GM10266 (cell line): ENCODE results near the gene ATP9B.

Experiments
- DNase-seq: peaks from one replicate; pipeline ENCODE4 v3.0.0; 2012; ENCODE audit errors: extremely low spot score
- TF ChIP-seq, protein P1 (sequence below): IDR thresholded peaks from 2 replicates; pipeline ENCODE4 v1.5.1; 2012; ENCODE audit warnings: mild to moderate bottlenecking, low read depth; ENCODE audit not compliant: control insufficient read depth, insufficient read depth; ENCODE audit errors: missing control alignments

ATP9B gene

DNA sequence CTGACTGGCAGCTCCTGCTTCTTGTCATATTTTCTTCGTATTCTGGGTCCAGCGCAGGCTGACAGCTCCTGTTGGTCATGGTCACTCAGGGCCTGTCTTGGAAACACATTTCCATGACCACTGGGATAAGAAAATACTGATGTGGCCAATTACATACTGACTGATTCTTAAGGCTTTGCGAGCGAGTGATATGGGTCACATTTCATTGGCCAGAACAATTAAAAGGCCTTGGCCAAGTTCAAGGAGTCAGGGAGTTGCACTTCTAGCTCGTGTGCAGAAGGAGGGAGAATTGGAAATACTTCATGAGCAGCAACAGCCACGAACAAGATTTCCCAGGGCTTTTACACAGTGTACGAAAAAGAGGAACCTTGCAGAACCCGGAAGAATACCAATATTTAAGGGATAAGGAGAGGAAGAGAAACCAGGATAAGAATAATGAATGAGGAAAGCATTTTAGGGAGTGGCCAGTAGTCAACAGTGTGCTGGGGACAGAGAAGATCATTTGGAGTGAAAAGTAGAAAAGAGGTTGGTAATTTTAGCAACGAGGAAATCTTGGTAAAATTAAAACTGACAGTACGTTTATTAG is 149.5 kb downstream of the ATP9B start:
- TF ChIP-seq, protein P1, sequence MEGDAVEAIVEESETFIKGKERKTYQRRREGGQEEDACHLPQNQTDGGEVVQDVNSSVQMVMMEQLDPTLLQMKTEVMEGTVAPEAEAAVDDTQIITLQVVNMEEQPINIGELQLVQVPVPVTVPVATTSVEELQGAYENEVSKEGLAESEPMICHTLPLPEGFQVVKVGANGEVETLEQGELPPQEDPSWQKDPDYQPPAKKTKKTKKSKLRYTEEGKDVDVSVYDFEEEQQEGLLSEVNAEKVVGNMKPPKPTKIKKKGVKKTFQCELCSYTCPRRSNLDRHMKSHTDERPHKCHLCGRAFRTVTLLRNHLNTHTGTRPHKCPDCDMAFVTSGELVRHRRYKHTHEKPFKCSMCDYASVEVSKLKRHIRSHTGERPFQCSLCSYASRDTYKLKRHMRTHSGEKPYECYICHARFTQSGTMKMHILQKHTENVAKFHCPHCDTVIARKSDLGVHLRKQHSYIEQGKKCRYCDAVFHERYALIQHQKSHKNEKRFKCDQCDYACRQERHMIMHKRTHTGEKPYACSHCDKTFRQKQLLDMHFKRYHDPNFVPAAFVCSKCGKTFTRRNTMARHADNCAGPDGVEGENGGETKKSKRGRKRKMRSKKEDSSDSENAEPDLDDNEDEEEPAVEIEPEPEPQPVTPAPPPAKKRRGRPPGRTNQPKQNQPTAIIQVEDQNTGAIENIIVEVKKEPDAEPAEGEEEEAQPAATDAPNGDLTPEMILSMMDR, result no peak
- no peak for DNase-seq

DNA sequence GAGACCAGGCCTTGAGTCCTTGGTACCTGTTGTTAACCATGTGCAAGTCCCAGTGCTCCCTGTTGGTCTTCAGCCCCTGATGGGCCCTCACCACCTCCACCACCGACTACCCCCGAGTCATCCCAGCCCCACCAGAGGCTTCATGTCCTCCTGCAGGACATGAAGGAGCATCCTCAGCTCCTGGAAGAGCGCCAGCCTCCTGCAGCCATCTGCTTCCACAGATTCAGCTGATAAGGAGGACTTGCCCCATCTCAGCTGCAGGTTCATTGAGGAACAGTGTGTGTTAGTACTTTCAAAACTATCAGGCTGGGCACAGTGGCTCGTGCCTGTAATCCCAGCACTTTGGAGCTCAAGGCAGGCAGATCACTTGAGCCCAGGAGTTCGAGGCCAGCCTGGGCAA is 151.9 kb downstream of the ATP9B start:
- DNase-seq, result no peak
- TF ChIP-seq, protein P1, result no peak

DNA sequence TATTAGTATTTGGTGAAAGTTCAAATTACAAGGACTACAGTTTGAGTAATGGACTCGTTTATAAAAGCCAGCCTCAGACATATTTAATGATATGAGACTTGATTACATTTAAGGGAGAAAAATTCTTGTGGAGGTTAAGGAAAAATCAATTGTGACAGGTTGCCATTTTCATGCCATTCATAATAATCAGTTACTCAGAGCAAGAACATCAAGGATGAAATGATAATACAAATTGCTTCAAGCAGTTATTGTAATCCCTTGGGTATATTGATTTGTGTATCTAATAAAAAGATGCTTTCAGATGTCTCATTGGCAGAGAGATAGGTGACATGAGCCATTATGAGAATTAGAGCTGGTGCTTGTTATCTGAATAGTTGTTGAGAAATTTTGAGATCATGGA is 153.6 kb downstream of the ATP9B start:
- TF ChIP-seq, protein P1, result no peak
- DNase-seq, result no peak

DNA sequence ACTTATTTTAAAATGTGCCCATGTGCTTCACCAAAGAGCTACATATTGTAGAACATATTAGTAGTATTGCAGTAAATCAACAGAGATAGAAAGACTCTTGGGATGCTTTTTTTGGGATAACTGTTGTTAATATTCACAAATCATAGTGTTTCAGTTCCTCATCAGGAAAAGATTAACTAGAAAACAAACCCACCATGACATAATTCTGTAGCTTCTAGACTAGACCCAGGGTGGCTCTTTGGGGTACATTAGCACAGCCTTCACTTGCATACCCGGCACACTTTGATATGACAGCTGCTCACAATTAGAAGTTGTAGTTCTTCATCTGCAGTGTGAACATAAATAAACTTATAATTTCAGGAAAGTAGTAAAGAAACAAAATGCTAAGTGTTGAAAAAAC is 154.2 kb downstream of the ATP9B start:
- DNase-seq, result no peak
- TF ChIP-seq, protein P1, result no peak

DNA sequence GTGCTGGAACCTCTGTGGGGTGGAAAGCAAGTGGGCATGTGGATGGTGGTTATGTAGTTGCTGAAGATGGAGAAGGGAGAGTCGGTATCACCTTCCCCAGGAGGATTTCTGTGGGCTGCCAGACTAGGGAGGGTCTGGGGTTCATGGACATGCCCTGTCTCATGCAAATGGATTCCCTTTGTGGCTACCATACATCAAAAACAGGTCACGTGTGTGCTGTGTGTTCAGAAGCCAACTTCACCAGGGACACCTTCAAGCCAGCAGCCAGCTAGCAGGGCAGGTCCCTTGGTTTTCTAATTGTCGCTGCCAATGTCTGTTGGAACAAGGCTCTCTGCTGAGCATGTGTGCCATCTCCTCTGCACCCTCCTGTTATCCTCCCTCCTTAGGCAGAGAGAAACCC is 155.2 kb downstream of the ATP9B start:
- DNase-seq, result no peak
- TF ChIP-seq, protein P1, result no peak

DNA sequence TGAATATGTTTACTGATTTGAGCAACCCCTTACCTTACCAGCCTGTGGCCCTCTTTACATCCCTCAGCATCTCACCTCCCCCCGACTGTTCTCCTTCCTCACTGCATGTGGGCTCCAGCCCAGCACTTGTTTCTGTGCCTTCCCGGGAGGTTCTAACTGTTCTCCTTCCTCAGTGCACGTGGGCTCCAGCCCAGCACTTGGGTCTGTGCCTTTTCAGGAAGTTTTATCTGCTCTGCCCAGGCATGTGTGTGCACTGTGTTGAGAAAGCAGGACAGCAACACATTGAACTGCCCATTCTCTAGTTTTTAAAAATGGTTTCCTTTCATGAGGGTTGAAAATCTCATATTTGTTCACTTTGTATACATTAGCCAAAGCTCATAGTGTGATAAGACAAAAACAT is 158.4 kb downstream of the ATP9B start:
- TF ChIP-seq, protein P1, result no peak
- no peak for DNase-seq

DNA sequence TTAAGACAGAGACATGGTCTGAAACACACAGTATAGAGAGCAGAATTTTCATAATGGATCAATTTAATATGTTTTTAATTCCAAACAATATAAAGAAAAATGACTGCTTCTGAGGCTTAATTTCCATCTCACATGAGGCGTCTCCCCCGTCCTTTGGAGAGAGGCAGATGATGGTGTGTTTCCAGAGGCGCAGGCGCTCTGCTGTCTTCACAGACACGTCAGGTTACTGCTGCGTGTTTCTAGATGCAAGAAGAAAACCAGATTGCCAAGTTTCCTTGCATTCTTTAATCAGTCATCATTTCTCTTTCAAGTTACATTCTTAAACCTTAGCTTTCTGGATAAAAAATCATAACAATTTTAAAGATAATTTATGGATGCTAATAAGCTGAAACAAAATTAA is 160.2 kb downstream of the ATP9B start:
- no peak for DNase-seq
- TF ChIP-seq, protein P1, result no peak
